Measurements from ENCODE around the gene GLS2.

- TF ChIP-seq CTCF (IDR thresholded peaks at IDR 0.05) = no peak
- no peak for TF ChIP-seq POLR2A (IDR thresholded peaks at IDR 0.05)
- TF ChIP-seq EP300 (IDR thresholded peaks at IDR 0.05) = no peak
Measured at GRCh38 chr12:56477521-56478225, 10.3 kb downstream of the GLS2 start.
